Activated CD4-positive, alpha-beta T cell treated with anti-CD3 and anti-CD28 coated beads, Interleukin-2, amount 10 ng/mL, durations not matched to agents 24 days and 14 days (primary cell): ENCODE results near the gene HTRA1. TPM values are rescaled to one million over a fixed set of nuclear protein-coding genes. Genes with fewer than 3 reads are reported as not detected.

ENCODE experiments used
- DNase-seq: peaks from one replicate; pipeline ENCODE4 v3.0.0; 2022
- H3K27ac Mint-ChIP-seq: one replicate; pipeline ENCODE4 v1.8.0; 2022; ENCODE audit warnings: mild to moderate bottlenecking, mixed read lengths
- H3K27me3 Mint-ChIP-seq: one replicate; pipeline ENCODE4 v1.8.0; 2022; ENCODE audit warnings: mixed read lengths
- H3K36me3 Mint-ChIP-seq: one replicate; pipeline ENCODE4 v1.8.0; 2022; ENCODE audit warnings: low read depth, mild to moderate bottlenecking, mixed read lengths
- H3K4me1 Mint-ChIP-seq: one replicate; pipeline ENCODE4 v1.8.0; 2021; ENCODE audit warnings: mixed read lengths
- H3K4me3 Mint-ChIP-seq: one replicate; pipeline ENCODE4 v1.8.0; 2022; ENCODE audit warnings: mild to moderate bottlenecking, moderate library complexity, mixed read lengths
- H3K9me3 Mint-ChIP-seq: one replicate; pipeline ENCODE4 v1.8.0; 2021; ENCODE audit warnings: mixed read lengths
- intact Hi-C: fragments of 100-400 bp; cut with micrococcal nuclease; formaldehyde crosslinking; loops from one replicate; pipeline ENCODE4 v1.15.1; 2023
- total RNA-seq: library from RNA; stranded (reverse); gene quantifications from 2 replicates; pipeline ENCODE4 v1.2.3, GENCODE V29; 2022

Gene HTRA1
- total RNA-seq, 1 donor from 2014 or later: not detected

GRCh38 chr10:122445469-122445868 lies 15.9 kb upstream of the HTRA1 start:
- no peak for DNase-seq
- intact Hi-C loops: no loop called here

DNA sequence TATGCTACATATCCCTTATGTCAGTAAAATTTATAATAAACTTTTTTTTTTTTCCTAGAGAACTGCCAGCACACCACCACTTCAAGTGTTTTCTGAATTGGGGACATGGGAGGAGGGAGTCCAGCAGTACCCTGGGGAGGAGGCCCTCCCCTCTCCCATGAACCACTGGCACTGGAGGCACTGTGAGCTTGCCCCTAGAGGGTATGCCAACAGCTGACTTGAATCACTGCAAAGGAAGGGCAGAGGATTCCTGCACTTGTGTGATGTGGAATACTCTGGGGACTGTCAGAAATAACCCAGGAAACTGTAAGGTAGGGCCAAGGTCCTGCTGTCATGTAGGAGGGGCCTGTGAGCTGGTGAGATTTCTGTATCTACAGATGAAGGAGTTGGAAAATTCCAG lies 15.4 kb upstream of the HTRA1 start:
- DNase-seq: no peak
- Mint-ChIP-seq H3K27ac (no peak overlapping the region), H3K4me3 (no peak overlapping the region), H3K27me3 (peaks cover 20% of the 10 kb centered on the region), H3K9me3 (no peaks in the 10 kb centered on the region), H3K36me3 (no peaks in the 10 kb centered on the region), H3K4me1 (no peaks in the 10 kb centered on the region)
- intact Hi-C loops: no loop called here

More at GRCh38 chr10:122445469-122445868, 15.9 kb upstream of the HTRA1 start:
- peaks cover 18% of the 10 kb centered on the region for H3K27me3 Mint-ChIP-seq
- H3K9me3 Mint-ChIP-seq: no peaks in the 10 kb centered on the region
- H3K4me1 Mint-ChIP-seq: no peaks in the 10 kb centered on the region
- H3K36me3 Mint-ChIP-seq: no peaks in the 10 kb centered on the region
- H3K27ac Mint-ChIP-seq: no peak overlapping the region
- no peak overlapping the region for H3K4me3 Mint-ChIP-seq

GRCh38 chr10:122446668-122447423 lies 14.5 kb upstream of the HTRA1 start:
- Mint-ChIP-seq H3K36me3 (no peaks in the 10 kb centered on the region), H3K4me1 (no peaks in the 10 kb centered on the region), H3K9me3 (no peaks in the 10 kb centered on the region), H3K4me3 (no peak overlapping the region), H3K27me3 (peaks cover 20% of the 10 kb centered on the region), H3K27ac (no peak overlapping the region)
- DNase-seq: no peak
- intact Hi-C loops: no loop called here

GRCh38 chr10:122448600-122448999 lies 12.8 kb upstream of the HTRA1 start:
- Mint-ChIP-seq H3K4me1 (no peaks in the 10 kb centered on the region), H3K36me3 (no peaks in the 10 kb centered on the region), H3K27me3 (peaks cover 20% of the 10 kb centered on the region), H3K9me3 (no peaks in the 10 kb centered on the region), H3K27ac (no peak overlapping the region), H3K4me3 (no peak overlapping the region)
- no peak for DNase-seq
- intact Hi-C loops: no loop called here

DNA sequence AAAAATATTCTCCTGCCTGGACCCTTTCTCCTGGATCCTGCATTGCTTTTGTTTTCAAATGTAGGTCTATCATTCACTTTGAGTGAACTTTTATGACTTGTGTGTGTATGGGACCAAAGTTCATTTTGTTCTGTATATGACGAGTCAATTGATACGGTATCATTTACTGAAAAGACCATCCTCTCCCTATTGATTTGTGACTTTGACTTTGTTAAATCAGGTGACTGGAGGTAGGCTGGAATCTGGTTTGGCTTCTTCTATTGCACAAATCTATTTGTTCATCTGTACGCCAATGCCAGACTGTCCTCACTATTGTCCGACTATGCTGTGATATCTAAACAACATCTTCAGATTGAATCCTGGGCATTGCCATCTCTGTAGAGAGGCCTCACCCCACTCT lies 12.2 kb upstream of the HTRA1 start:
- H3K9me3 Mint-ChIP-seq: no peaks in the 10 kb centered on the region
- H3K4me1 Mint-ChIP-seq: no peaks in the 10 kb centered on the region
- no peak for DNase-seq
- no peak overlapping the region for H3K4me3 Mint-ChIP-seq
- intact Hi-C loops: no loop called here
- H3K27me3 Mint-ChIP-seq: peaks cover 20% of the 10 kb centered on the region
- no peak overlapping the region for H3K27ac Mint-ChIP-seq
- H3K36me3 Mint-ChIP-seq: no peaks in the 10 kb centered on the region

GRCh38 chr10:122450353-122450990 lies 10.9 kb upstream of the HTRA1 start:
- Mint-ChIP-seq H3K4me1 (no peaks in the 10 kb centered on the region), H3K27me3 (peaks cover 15% of the 10 kb centered on the region), H3K9me3 (no peaks in the 10 kb centered on the region), H3K36me3 (no peaks in the 10 kb centered on the region), H3K27ac (no peak overlapping the region), H3K4me3 (no peak overlapping the region)
- intact Hi-C loops: no loop called here
- DNase-seq: no peak

- Mint-ChIP-seq H3K27me3 (peaks cover 32% of the 10 kb centered on the region), H3K27ac (no peak overlapping the region), H3K36me3 (no peaks in the 10 kb centered on the region), H3K4me1 (no peaks in the 10 kb centered on the region), H3K9me3 (no peaks in the 10 kb centered on the region), H3K4me3 (no peak overlapping the region)
- no peak for DNase-seq
- intact Hi-C loops: no loop called here
Observed at GRCh38 chr10:122454071-122454470, 7.3 kb upstream of the HTRA1 start.

DNA sequence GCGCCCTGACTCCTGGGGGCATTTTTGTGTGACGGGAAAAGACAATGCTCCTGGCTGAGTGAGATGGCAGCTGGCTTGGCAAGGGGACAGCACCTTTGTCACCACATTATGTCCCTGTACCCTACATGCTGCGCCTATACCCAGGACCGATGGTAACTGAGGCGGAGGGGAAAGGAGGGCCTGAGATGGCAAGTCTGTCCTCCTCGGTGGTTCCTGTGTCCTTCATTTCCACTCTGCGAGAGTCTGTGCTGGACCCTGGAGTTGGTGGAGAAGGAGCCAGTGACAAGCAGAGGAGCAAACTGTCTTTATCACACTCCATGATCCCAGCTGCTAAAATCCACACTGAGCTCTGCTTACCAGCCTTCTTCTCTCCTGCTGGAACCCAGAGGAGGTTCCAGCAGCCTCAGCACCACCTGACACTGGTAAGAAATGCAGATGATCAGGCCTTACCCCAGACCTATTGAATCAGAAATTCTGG lies 6.7 kb upstream of the HTRA1 start, which contains the start of gene ARMS2:
TSS of gene ARMS2 (plus strand) at position 51 of the 478 bp plus-strand sequence. CDS start at position 126, 75 bp downstream.
- no peaks in the 10 kb centered on the region for H3K36me3 Mint-ChIP-seq
- no peaks in the 10 kb centered on the region for H3K9me3 Mint-ChIP-seq
- no peak within 1 kb of the TSS for H3K27ac Mint-ChIP-seq
- no peaks in the 10 kb centered on the region for H3K4me1 Mint-ChIP-seq
- H3K4me3 Mint-ChIP-seq: no peak within 1 kb of the TSS
- peaks cover 34% of the 10 kb centered on the region for H3K27me3 Mint-ChIP-seq
- intact Hi-C loops: no loop called here
- DNase-seq: no peak

GRCh38 chr10:122455376-122456079 lies 5.8 kb upstream of the HTRA1 start:
- Mint-ChIP-seq H3K9me3 (no peaks in the 10 kb centered on the region), H3K36me3 (no peaks in the 10 kb centered on the region), H3K4me1 (no peaks in the 10 kb centered on the region), H3K27me3 (peaks cover 40% of the 10 kb centered on the region), H3K27ac (no peak overlapping the region), H3K4me3 (no peak overlapping the region)
- no peak for DNase-seq
- intact Hi-C loops: no loop called here

GRCh38 chr10:122457934-122458333 lies 3.4 kb upstream of the HTRA1 start:
- intact Hi-C loops: no loop called here
- no peak for DNase-seq
- Mint-ChIP-seq H3K36me3 (no peaks in the 10 kb centered on the region), H3K4me3 (no peak overlapping the region), H3K4me1 (peaks cover 2% of the 10 kb centered on the region), H3K27ac (no peak overlapping the region), H3K27me3 (peaks cover 49% of the 10 kb centered on the region), H3K9me3 (no peaks in the 10 kb centered on the region)

DNA sequence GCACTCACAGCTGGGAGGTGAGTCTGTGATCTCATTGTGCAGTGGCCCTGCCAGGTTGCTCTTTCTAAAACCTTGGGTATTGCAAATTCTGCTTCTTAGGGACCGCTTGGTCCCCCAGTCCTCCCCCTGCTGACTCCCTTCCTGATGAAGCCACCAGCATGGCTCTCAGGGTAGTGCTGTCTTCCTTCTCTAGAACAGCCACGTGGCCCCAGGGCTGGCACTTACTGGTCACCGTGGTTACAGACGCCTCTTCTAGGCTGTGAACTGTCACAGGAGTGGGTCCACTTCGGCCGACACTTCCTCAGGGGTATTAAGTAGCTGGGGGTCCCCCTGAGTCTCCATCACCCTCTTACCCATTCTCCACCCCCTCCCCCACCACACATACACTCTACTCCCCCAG lies 2.7 kb upstream of the HTRA1 start:
- Mint-ChIP-seq H3K4me1 (peaks cover 2% of the 10 kb centered on the region), H3K36me3 (no peaks in the 10 kb centered on the region), H3K4me3 (no peak overlapping the region), H3K27ac (no peak overlapping the region), H3K27me3 (peaks cover 56% of the 10 kb centered on the region), H3K9me3 (no peaks in the 10 kb centered on the region)
- no peak for DNase-seq
- intact Hi-C loops: no loop called here

GRCh38 chr10:122459561-122460273 lies 1.6 kb upstream of the HTRA1 start:
- H3K9me3 Mint-ChIP-seq: no peaks in the 10 kb centered on the region
- intact Hi-C loops: loop anchor here (10.0 kb wide), 1 partner anchor 105 kb away; the partner anchor contains the start of gene DMBT1
- H3K27me3 Mint-ChIP-seq: peaks cover 65% of the 10 kb centered on the region
- no peak overlapping the region for H3K4me3 Mint-ChIP-seq
- H3K36me3 Mint-ChIP-seq: no peaks in the 10 kb centered on the region
- no peak for DNase-seq
- H3K27ac Mint-ChIP-seq: no peak overlapping the region
- peaks cover 2% of the 10 kb centered on the region for H3K4me1 Mint-ChIP-seq

GRCh38 chr10:122460891-122461293 lies 461 bp upstream of the HTRA1 start:
- DNase-seq: no peak
- no peaks in the 10 kb centered on the region for H3K9me3 Mint-ChIP-seq
- H3K27me3 Mint-ChIP-seq: peaks cover 71% of the 10 kb centered on the region
- H3K36me3 Mint-ChIP-seq: no peaks in the 10 kb centered on the region
- H3K4me3 Mint-ChIP-seq: no peak overlapping the region
- H3K27ac Mint-ChIP-seq: no peak overlapping the region
- intact Hi-C loops: loop anchor here (10.0 kb wide), 1 partner anchor 104 kb away; the partner anchor contains the start of gene DMBT1
- peaks cover 2% of the 10 kb centered on the region for H3K4me1 Mint-ChIP-seq
